NCI-H1417 treated with DMSO at 0.1 percent for 48 hours (cell line): ENCODE measurements around the gene AP3B1.

Experiments
- DNase-seq: peaks from one replicate; lab custom pipeline; 2025; lab: John Stamatoyannopoulos, UW

AP3B1 gene

DNA sequence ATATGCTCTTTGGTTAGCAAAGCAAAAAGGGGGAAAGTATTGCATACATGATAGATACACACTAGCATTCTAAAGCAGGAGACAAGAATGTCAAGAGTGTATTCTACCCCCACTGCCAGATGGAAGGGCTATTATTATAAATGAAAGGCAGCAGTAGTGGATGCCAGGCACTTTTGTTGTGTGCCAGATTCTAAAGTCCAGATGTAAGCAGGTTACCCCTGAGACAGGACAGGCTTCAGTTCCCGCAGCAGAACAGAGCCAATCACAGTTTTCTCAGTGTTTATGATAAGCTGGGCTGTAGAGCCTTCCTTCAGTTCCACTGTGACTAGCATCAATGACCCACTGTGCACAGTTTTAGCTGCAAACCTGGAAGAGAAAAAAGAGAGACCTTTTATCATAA, 291.8 kb downstream of the AP3B1 start:
- no peak for DNase-seq

DNA sequence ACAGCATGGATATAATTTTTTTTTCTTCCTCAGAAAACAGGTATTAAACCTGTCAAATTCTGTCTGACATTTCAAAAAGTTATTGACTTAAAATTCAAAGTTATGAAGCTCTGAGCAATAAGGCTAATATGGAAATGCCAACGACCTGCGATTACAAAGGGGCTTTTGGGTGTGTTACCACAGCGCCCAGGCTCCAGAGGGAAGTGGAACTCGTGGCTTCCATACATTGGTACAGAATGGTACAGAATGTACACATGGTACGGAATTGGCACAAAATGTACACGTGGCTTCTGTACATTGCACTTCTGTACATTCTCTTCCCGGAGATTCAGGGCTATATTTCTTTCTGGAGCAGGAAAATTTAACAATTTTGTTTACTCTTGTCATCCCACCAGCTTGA, 293.3 kb downstream of the AP3B1 start:
- DNase-seq: no peak

DNA sequence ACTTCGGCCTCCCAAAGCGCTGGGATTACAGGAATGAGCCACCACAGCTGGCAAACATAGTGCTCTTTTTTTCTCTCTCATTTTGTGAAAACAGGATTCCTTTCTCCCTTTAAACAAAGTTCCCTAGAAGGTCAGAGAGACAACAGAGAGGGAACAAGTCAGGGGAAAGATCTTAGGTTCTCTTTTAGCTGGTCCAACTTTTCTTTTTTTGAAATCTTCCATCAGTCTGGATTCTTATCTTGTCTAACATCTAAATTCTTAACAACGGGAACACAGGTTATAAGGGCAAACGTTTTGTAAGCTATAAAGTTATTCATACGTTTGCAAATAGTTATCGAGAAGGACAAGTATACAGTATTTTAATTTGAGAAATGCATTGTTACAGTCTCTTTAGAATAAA, 294.3 kb downstream of the AP3B1 start:
- DNase-seq: no peak

DNA sequence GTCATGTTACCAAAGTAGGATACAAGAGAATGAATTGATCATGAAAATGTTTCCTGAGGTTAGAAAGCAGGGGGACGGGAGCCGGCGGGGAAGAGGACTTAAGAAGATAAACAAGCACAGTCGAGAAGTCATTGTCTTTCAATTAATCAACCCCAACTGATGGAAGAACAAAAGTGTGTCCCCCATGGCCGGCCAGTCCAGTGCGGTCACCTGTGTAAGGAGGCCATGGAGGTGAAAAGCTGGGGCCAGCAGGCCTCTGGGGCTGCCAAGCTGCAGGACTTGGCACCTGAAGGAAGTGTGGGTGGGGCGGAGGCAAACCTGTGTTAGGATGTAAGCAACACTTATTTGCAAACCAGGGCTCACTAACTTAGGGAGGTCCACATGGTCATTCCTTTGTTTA, 295.1 kb downstream of the AP3B1 start:
- no peak for DNase-seq

DNA sequence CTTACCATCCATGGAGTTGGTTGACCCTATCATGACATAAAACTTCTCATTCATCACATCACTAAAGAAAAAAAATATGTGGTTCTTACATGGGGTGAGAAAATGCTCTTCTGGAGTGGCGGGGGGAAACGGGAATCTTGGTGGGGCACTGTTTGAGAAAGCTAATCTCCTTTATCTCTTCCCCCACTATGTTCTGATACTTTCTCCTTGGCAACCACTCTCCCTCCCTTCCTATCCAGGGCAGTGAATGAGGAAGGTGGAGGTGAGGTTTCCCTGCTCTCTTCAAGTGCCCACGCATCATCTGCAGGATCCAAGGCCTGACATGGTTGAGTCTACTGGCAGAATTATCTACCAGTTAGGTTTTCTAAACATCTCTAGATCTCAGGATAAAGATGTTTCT, 297.6 kb downstream of the AP3B1 start:
- DNase-seq: no peak

DNA sequence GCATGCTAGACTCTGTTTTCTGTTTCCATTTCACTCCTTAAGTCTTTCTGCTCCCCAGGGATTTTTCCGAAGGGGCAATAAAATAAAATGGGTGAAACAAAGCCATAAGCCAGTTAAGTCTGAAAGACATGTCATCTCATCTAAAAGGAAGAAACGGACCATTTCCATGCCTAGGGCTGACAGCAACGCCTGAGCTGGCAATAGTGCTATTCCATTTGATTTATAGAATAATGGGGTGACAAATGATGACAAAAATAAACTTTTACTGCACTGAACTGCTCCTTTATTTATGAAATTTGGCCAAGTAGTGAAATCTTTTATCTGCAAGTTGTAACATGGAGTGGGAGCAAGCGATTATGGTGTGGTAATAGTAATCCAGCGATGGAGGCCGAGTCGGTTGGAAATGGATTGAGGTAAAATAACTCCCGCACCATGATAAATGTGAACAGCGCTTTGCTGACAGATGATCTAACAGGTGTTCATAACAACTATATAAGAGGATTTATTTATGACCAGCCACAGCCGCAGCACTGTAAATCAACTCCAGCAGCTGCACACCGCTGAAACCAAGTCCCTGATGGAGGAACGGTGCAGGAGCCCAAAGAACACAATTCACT, 298.6 kb downstream of the AP3B1 start:
- DNase-seq: no peak

DNA sequence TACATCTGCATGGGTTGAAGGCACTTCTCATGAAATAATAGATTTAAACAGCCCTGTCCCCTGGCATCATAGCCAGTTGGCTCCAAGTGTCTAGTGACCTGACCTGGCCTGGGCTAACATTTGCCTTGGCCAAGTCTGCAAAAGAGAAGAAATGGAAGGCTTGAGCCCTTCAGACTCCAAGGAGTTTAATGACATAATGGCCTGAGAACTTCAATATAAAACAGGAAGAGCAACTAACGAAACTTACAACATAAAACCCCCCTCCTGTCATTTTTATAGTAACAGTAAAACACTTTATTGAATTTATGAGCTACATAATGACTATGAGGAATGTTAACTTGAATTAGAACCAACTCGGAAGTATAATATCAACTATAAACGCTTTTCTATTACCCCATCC, 299.6 kb downstream of the AP3B1 start:
- no peak for DNase-seq

DNA sequence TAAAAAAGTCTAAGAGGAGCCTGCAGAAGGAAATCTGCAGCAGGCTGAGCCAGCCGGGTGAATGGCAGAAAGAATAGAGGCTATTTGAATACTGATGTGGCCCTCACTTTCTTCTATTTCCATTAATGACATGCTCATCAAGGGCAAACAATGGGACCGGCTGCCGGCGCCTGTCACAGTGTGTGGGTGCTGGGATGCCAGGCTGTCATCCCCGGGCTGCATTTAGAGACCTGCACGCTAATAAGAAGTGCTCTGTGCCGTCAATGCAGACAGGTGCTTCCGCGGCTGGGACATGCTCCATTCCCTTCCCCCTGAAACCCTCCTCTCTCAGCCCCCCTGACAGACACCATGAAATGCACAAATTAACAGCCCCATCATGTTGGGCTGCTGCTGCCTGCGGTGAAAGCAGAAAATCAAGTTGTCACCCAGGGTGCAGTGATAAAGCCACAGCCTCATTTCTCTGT, 300.6 kb downstream of the AP3B1 start:
- DNase-seq: no peak

DNA sequence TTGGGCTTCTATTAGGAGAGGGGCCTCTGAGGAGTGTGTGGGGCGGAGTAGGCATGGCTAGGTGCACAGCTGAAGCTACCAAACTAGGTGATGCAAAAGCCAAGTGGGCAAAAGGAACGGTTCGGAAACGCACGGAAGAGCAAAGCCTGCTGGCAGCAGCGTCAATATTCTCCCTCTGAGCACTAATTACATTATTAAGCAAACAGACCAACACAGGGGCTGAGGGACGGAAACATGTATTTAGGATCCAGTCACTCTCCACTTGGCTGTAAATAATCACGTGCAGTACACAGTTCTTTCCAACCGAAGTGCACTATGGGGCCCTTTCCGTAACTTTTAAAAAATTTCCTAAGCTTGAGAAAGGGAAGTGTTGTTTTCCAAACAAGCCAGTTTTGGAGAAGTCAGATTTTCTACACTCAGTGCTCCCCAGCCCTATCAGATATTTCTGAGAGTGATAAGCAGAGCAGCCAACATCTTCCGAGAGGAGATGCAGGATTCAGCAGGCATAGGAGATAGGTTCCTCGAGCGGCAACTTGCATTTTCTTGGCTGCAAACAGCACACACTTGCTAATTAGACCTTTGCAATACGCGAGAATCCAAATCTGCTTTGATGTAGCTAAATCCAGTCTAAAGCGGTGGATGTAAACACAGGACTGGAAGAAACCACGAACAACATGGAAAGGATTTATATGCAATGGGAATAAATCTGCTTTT, 301.2 kb downstream of the AP3B1 start:
- no peak for DNase-seq

DNA sequence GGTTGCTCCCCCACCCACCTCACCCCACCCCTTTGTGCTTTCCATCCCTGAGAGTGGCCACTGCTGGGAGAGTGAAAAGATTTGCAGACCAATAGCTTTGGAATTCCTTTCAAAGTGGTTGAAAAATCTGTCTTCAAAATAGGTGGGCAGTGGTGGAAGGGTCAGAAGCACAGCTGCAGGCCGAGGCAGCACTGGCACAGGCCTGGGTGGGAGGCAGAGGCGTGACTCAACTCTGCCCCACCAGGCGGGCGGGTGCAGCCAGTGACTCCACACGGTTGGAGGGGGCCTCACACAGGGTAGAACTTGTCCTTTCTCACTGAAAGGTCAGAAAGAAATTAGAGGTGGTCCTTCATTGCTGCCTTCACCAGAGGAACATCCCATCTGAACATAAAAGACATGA, 303.4 kb downstream of the AP3B1 start:
- no peak for DNase-seq

DNA sequence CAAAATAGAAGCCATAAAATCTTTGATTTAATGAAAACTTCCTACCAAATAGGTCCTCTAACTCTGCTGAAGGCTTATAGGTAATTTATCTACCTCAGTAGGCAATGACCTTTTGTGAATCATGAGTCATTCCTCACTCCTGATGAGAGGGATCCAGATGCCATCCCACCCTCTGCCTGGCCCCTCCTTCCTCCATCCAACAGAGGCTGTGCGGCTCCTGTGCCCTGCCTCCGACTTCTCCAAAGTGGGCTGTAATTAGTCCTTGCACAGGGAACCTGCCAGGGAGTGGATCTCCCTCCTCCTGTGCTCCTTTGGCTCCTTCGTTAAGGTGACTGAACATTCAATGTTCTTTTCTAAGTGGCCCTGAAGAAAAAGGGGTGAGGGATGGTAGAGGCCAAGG, 304.5 kb downstream of the AP3B1 start:
- DNase-seq: no peak

DNA sequence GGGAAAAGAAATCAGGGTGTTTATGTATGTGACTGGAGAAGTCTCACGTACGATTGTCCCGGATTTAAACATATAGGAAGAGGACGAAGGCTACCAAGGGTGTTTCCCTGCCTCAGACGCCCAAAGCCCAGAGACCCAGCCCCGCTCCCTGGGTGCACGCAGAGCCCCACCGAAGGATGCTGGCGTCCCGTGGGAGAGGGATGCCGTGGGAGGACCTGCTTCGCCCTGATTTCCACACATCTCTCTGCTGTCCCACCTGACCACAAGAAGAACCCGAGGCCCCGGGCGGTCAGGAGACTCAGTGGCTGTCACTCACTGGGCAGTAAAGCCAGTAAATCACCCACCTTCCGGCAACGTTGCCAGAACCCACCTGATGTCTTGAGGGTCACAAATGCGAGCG, 306.5 kb downstream of the AP3B1 start:
- no peak for DNase-seq

DNA sequence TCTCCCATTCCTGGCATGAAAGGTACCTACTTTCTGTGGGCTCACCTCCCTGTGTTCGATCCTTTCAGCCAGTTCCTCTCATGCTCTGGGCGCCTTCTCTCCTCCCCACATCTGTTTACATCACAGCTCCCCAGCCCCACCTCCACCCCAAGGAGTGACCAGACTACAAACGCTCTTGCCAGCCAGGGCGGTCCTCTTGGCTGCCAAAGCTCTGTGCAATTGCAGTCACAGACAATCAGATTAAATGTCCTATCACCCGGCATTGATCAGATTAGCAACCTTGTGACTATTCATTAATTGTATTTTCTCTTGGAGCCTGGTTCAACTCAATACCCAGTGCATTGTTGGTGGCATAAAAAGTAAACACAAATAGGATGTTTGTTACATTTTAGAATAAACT, 307.2 kb downstream of the AP3B1 start:
- no peak for DNase-seq

DNA sequence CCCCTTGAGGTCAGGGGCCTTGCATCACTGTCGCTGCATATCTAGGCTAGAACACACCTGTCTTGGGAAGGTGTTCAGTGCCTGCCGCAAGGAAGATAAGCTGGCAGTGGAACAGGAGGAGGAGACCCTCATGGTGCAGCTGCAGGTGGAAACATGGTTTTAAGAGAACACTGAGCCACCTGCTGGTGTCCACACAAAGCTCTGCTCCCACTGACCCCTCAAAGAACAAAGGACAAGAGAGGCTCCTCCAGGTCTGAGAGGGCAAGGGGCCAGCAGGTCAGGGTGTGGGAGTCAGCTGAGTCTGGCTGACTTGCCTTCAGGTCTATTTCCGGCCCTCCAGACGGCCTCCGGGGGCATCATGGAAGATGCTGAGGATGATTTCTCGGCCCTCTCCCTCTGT, 308.2 kb downstream of the AP3B1 start:
- DNase-seq: no peak

DNA sequence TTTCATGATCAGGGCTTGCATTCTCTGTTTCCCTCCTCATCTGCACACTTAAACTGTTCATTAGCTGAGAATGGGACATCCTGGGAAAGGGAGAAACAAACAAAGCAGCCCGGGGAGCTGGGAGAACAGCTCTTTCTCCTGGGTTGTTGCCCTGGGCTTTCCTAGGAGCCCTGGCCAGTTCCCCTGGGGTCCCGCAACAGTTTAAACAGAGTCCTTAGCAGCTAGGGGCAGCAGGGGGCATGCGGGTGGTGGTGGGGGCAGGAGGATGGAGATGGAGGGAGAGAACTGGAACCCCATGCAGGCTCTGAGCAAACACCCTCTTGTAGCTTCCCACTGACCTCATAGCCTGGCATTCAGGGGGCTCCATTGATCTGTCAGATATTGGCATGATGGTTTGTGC, 309.3 kb downstream of the AP3B1 start:
- no peak for DNase-seq

DNA sequence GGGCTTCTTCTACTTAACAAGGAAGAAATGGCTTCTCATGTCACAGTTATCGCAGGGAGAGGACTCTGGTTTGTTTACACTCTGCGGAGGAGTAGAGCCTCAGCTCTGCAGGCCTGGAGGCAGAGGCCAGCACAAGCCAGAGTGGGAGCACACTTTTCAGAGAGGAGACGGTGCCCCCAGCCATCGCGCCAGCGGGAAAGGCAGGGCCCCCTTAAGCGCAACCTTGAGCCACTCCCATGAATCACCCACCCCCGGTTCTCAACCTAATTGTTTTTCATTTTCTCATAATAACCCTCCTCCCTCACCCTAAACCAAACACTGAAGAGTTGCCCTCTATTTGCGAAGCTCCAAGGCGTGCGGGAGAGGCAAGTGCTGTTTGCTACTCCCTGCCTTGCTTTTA, 309.9 kb downstream of the AP3B1 start:
- DNase-seq: no peak

DNA sequence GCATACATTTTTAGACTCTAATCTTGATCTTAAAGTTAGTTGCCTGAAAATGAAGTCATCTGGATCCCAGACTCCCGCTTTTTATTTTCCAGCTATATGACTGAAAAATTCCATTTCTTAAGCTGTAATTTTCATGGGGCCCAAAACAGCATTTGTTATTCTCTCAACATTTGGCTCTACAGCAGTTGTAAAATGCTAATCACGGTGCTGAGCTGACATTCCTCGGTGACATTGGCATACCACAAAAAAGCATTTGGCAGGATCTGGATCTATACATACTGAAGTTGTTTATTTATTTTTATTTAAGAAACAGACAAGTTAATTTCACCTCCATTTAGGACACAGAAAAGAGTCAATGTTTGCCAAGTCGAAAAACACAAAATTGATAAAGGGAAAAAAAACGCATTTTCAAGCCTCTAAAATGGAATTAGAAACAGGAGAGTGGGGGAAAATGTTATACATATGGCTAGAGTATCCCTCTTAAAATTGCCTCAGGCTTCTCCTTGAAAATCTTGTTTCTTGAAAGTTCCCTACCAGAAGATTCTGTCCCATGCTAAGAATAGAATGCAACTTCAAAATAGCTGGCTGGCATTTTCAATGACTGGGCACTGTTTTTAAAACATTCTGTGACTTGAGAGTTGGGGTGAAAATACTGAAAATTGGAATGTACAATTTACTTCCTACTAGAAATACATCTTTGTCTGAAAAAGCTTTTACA, 310.9 kb downstream of the AP3B1 start:
- no peak for DNase-seq

DNA sequence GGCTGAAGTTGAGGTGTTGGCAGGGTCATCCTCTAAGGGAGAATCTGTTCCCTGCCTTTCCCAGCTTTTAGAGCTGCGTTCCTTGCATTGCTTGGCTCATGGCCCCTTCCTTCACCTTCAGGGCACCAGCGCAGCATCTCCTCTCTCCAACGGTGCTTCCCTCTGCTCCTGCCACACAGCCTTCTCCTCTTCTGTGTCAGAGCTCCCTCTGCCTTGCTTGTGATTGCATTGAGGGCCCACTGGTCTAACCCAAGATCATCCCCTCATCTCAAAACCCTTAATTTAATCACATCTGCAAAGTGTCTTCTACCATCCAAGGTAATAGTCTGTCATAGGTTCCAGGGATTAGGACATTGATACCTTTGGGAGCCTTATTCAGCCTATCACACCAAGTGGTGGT, 312.7 kb downstream of the AP3B1 start:
- DNase-seq: no peak

DNA sequence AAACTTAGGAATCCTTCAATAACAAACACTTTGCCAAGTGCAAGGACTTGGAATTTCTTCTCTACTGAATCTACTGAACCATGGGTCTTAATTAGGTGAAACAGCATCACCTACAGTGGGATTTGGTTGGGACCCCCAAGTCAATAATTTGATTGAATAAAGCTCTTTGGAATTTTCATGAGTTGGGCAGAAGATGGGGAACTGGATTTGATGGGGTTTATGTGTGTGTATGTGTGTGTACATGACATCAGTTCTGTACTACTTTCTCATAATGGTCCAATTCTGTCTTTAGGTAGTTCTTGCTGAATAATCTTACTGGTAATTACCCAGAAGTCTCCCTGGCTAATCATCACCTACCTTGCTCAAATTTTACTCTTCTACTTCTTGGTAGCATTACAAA, 319.9 kb downstream of the AP3B1 start:
- DNase-seq: no peak

DNA sequence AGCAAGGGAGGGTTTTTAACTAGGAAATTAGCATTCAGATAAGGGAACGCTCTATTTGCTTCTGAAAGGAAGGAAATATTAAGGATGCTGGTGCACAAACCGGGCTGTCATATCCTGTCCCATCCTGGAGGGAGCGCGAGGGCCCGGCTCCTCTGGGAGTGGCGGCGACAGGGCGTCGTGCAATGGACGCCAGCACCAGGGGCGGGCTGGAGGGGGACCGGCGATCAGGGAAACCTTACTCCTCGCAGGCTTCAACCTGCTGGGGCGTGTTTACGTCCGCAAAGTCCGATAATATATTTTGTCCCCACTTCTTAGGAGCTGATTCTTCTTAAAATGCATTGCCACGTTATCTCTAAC, 321.3 kb downstream of the AP3B1 start:
- no peak for DNase-seq

DNA sequence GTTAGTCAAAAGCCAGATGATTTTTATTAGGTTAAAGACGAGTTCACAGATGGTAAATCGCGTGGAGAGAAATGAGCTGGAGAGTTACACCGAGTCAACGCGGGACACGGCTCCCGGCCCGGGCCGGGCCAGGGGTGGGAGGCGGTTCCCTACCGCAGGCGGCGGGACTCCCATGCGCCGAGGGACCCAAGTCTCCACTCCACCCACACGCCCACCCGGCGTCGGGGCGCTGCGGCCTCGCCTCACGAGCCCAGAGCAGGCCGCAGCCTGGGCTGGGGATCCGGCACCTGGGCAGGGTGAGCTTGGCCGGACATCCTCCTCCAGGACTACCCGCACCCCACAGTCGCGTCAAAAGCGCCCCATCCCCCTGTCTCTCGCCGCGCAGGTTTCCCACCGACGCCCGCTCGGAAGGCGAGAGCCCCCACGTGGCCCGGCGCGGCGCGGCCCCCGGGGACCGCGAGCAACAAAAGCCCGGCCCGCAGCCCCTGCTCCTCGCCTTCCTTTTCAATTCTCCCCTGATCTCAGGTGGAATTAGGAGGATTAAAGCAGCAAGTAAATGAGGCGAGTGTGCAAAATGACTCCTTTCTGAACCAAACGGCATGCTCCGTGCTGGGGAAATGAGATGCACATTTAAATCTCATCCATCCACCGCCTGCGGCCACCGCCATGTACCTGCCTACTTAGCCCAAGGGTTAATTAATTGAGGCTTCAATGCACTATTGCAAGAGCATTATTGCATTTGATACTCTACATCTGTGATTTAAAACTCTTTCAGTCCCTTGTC, 321.8 kb downstream of the AP3B1 start:
- DNase-seq: no peak

DNA sequence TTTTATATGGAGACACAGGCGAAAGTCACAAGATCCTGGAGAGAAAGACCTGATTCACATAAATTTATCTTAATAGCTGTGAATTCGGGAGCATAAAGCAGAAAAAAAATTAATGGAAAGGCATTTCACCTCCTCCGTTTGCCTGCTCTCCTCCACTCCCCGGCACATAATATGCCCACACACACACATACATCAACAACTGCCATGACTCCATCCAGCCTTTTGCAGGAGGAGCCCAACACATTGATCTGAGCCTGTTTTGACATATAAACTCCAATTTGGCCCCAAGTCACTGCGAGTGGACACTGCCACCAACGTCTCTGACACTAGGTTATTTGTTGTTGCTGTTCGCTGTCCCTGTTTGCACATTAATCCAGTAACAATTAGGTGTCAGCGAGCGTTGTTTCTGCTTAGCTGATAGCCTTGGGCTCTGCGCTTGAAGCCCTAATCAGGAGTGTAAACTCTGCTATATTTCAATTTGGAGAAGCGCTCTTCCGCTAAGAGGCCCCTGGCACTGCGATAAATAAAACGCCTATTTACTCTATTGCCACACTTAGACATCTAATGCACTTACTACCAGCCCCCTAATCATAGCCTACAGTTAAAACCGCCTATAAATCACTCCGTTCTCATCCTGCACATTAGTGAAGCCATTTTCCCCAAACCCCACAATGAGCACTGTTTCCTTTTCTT, 322.6 kb downstream of the AP3B1 start:
- DNase-seq: peak; percentile 75
